Lower leg skin (tissue), 3 donors: ENCODE results near the gene MFN1.

Experiments used
- CTCF ChIP-seq, 3 donors: fragments of 450-650 bp; IDR thresholded peaks; one replicate each; pipeline ENCODE4 v1.5.1; 2016; ENCODE audit warnings: antibody characterized with exemption in 3 of 3, mild to moderate bottlenecking in 3 of 3, moderate library complexity in 2 of 3
- POLR2A ChIP-seq, 2 donors: fragments of 450-650 bp; IDR thresholded peaks; one replicate each; pipeline ENCODE4 v1.6.1; 2016 to 2017; ENCODE audit warnings: antibody characterized with exemption in 2 of 2, mild to moderate bottlenecking in 1 of 2, moderate library complexity in 1 of 2

GRCh38 chr3:179363332-179363731 is 15.8 kb downstream of the MFN1 start:
- no peak for TF ChIP-seq CTCF (IDR thresholded peaks at IDR 0.05)
- TF ChIP-seq POLR2A (IDR thresholded peaks at IDR 0.05) = no peak
